Sigmoid colon (tissue), 7 donors: ENCODE data around the gene IL12RB2. TPM values are rescaled to one million over a fixed set of nuclear protein-coding genes. Genes with fewer than 3 reads are reported as not detected.

Experiments used
- DNase-seq: peaks from one replicate; pipeline ENCODE4 v3.0.0-alpha.2; 2019
- H3K27ac ChIP-seq, 4 donors: fragments of 200-600 bp; sonication (generic); one replicate each; pipeline ENCODE4 v1.5.1; 2016 to 2019; ENCODE audit warnings: mild to moderate bottlenecking in 1 of 4
- H3K27me3 ChIP-seq, 3 donors: fragments of 200-600 bp; sonication (generic); one replicate each; pipeline ENCODE4 v1.5.1; 2019; ENCODE audit warnings: mild to moderate bottlenecking in 1 of 3
- H3K36me3 ChIP-seq, 4 donors: fragments of 200-600 bp; sonication (generic); one replicate each; pipeline ENCODE4 v1.5.1; 2016 to 2019
- H3K4me1 ChIP-seq, 4 donors: fragments of 200-600 bp; sonication (generic); one replicate each; pipeline ENCODE4 v1.5.1; 2017 to 2019
- H3K4me3 ChIP-seq, 4 donors: fragments of 200-600 bp; sonication (generic); one replicate each; pipeline ENCODE4 v1.5.1; 2017 to 2019; ENCODE audit warnings: mild to moderate bottlenecking in 2 of 4, moderate library complexity in 1 of 4
- H3K9me3 ChIP-seq, 4 donors: fragments of 200-600 bp in 3 of 4; sonication (generic) in 3 of 4; one replicate each; pipeline versions ENCODE4 v1.5.1 to v1.6.1; 2013 to 2019
- EP300 ChIP-seq, 4 donors: sonication (generic); formaldehyde crosslinking; IDR thresholded peaks; one replicate each; pipeline ENCODE4 v1.6.1; 2017; ENCODE audit warnings: antibody characterized with exemption in 4 of 4
- POLR2A ChIP-seq, 2 donors: fragments of 450-650 bp; IDR thresholded peaks; one replicate each; pipeline ENCODE4 v1.6.1; 2016; ENCODE audit warnings: antibody characterized with exemption in 2 of 2, mild to moderate bottlenecking in 2 of 2, moderate library complexity in 2 of 2
- POLR2AphosphoS5 ChIP-seq, 4 donors: sonication (generic); formaldehyde crosslinking; IDR thresholded peaks; one replicate each; pipeline ENCODE4 v1.6.1; 2017; ENCODE audit warnings: antibody characterized with exemption in 4 of 4
- WGBS, 2 donors: extraction: QIAGEN DNeasy Blood & Tissue Kit; methylation state at CpG; one replicate each; pipeline ENCODE4 v1.1.7; 2013; 5-methylcytosine and 5-hydroxymethylcytosine counted together
- intact Hi-C: fragments of 100-400 bp; cut with DNase I; formaldehyde crosslinking; loops from one replicate; pipeline ENCODE4 v1.15.1; 2023
- polyA plus RNA-seq, 3 donors: library from polyadenylated mRNA; stranded (reverse); fragments of 200-250 nt; gene quantifications; one replicate each; pipeline ENCODE4 v1.2.3, GENCODE V29; 2013
- total RNA-seq, 4 donors: library from RNA; depleted of rRNA; stranded (reverse); fragments of >200 nt; gene quantifications; one replicate each; pipeline ENCODE4 v1.1.0, GENCODE V29; 2016
- TF ChIP-seq, protein P1 (sequence below), 4 experiments: fragments of 450-650 bp in 3 of 4; fragments of 200-600 bp in 1 of 4; IDR thresholded peaks; one replicate each; pipeline ENCODE4 v1.5.1; 2016 to 2019; ENCODE audit warnings: antibody characterized with exemption in 4 of 4, mild to moderate bottlenecking in 3 of 4, moderate library complexity in 2 of 4
- donor health status: healthy with polysubstance abuse.
- donor health status: Bipolar disorder and iron deficiency.
- donor health status: healthy.

Gene IL12RB2
- total and polyA plus RNA-seq, 7 donors = 0.99 to 2.1 (median 1.3) TPM; not detected in 3

DNA sequence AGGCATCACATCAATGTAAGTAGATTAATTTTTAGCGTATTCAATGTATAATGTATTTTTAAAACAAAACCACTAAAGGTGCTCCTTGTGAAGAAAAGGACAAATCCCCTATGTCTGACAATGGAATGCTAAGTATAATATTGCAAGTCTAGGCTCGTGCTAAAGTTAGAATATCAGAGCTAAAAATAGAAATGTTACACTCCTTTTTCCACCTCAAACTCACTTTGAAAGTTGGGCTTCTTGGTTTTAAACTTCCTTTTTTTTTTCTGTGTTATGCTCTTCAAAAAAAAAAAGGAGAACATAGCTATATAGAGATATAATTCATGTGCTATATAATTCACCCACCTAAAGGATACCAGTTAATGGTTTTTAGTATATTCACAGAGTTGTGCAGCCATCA is 126.2 kb downstream of the IL12RB2 start:
- Histone ChIP-seq H3K27me3 (no peaks in the 10 kb centered on the region), H3K9me3 (no peaks in the 10 kb centered on the region), H3K27ac (peak overlapping the region in 3 of 4 donors; percentile 42 to 96 (median 95)), H3K4me3 (no peak overlapping the region), H3K36me3 (no peaks in the 10 kb centered on the region), H3K4me1 (peaks cover 0 to 37% (median 20%) of the 10 kb centered on the region in 4 donors)
- no peak for DNase-seq
- intact Hi-C loops = loop anchor here (5.0 kb wide), 1 partner anchor 382 kb away; the partner anchor contains the start of gene SLC35D1
- 57 to 89% methylated on average over 2 of the region's 2 CpGs for WGBS, 2 donors
- no peak for TF ChIP-seq EP300 (IDR thresholded peaks at IDR 0.05)
- TF ChIP-seq, protein P1, sequence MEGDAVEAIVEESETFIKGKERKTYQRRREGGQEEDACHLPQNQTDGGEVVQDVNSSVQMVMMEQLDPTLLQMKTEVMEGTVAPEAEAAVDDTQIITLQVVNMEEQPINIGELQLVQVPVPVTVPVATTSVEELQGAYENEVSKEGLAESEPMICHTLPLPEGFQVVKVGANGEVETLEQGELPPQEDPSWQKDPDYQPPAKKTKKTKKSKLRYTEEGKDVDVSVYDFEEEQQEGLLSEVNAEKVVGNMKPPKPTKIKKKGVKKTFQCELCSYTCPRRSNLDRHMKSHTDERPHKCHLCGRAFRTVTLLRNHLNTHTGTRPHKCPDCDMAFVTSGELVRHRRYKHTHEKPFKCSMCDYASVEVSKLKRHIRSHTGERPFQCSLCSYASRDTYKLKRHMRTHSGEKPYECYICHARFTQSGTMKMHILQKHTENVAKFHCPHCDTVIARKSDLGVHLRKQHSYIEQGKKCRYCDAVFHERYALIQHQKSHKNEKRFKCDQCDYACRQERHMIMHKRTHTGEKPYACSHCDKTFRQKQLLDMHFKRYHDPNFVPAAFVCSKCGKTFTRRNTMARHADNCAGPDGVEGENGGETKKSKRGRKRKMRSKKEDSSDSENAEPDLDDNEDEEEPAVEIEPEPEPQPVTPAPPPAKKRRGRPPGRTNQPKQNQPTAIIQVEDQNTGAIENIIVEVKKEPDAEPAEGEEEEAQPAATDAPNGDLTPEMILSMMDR (IDR thresholded peaks at IDR 0.05) = no peak
- TF ChIP-seq POLR2AphosphoS5 (IDR thresholded peaks at IDR 0.05) = no peak
- no peak for TF ChIP-seq POLR2A (IDR thresholded peaks at IDR 0.05)

DNA sequence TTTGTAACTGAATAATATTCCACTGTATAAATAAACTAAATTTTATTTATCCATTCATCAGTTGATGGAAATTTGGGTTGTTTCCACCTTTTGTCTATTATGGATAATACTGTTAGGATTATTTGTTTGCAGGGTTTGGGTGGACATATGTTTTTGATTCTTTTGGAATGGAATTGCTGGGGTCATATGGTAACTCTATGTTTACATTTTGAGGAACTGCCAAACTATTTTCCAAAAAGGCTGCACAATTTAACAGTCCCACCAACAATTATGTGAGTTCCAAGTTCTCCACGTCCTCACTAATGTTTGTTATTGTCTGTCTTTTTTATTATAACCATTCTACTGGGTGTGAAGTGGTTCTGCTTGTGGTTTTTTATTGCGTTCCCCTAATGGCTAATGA is 126.8 kb downstream of the IL12RB2 start:
- 45 to 46% methylated on average over 2 of the region's 2 CpGs for WGBS, 2 donors
- DNase-seq = no peak
- H3K27me3 ChIP-seq = no peaks in the 10 kb centered on the region
- TF ChIP-seq POLR2AphosphoS5 (IDR thresholded peaks at IDR 0.05) (no peak), EP300 (IDR thresholded peaks at IDR 0.05) (no peak)
- no peaks in the 10 kb centered on the region for H3K36me3 ChIP-seq
- no peak overlapping the region for H3K4me3 ChIP-seq
- H3K27ac ChIP-seq = peak overlapping the region in 2 of 4 donors; percentile 31 to 42
- H3K4me1 ChIP-seq = peaks cover 0 to 37% (median 20%) of the 10 kb centered on the region in 4 donors
- intact Hi-C loops = loop anchor here (5.0 kb wide), 1 partner anchor 382 kb away; the partner anchor contains the start of gene SLC35D1
- no peaks in the 10 kb centered on the region for H3K9me3 ChIP-seq

DNA sequence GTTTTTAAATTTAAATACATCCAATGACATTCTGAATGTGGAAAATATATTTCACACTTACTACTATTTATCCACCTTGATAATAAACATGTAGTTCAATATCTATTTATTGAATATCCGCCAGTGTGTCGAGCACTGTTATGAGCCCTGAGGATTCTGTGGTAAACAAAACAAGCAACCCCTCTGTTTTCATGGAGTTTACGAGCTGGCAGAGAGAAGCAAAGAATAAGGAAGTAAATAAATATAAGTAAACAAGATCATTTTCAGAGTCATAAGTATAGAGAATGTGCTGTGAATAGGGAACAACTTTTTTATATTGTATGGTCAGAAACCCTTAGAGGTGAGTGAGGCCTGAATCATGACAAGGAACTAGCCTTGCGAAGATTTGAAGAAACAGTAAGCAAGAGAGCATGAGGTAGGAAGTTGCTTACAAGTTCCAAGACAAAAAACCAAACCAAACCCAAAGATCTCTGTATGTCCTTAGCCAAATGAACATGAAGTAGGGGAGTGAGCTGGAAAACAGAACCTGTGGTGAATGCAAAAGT is 128.9 kb downstream of the IL12RB2 start:
- no peaks in the 10 kb centered on the region for H3K27me3 ChIP-seq
- no peaks in the 10 kb centered on the region for H3K9me3 ChIP-seq
- 49 to 74% methylated on average over 4 of the region's 4 CpGs for WGBS, 2 donors
- no peak overlapping the region for H3K4me3 ChIP-seq
- H3K36me3 ChIP-seq = no peaks in the 10 kb centered on the region
- peaks cover 0 to 48% (median 27%) of the 10 kb centered on the region in 4 donors for H3K4me1 ChIP-seq
- intact Hi-C loops = no loop called here
- H3K27ac ChIP-seq = no peak overlapping the region
- TF ChIP-seq POLR2AphosphoS5 (IDR thresholded peaks at IDR 0.05) (no peak), POLR2A (IDR thresholded peaks at IDR 0.05) (no peak), EP300 (IDR thresholded peaks at IDR 0.05) (no peak)
- DNase-seq = no peak

DNA sequence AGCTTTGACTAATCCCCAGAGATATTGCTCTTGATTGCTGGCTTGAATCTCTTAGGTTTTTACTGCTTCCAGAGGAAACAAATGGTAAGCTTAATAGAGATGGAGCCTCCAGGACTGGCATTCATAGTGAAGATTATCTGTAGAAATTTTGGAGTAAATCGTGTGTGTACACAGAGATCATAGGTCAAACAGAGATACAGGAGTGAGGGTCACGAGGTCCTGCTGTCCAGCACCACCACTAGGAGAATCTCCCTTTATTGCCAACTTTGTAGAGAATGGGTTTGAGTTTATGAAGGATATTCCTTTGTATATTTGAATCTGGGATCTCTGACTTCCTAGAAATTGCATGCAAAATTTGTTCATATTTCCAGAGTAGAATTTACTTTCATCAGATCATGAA is 130.3 kb downstream of the IL12RB2 start:
- H3K4me3 ChIP-seq = no peak overlapping the region
- H3K4me1 ChIP-seq = peaks cover 0 to 44% (median 23%) of the 10 kb centered on the region in 4 donors
- no peak overlapping the region for H3K27ac ChIP-seq
- no peaks in the 10 kb centered on the region for H3K9me3 ChIP-seq
- H3K36me3 ChIP-seq = no peaks in the 10 kb centered on the region
- TF ChIP-seq POLR2A (IDR thresholded peaks at IDR 0.05) (no peak), POLR2AphosphoS5 (IDR thresholded peaks at IDR 0.05) (no peak), EP300 (IDR thresholded peaks at IDR 0.05) (no peak)
- TF ChIP-seq, protein P1 (IDR thresholded peaks at IDR 0.05) = no peak
- WGBS, 2 donors = 86 to 89% methylated on average over 2 of the region's 2 CpGs
- intact Hi-C loops = no loop called here
- H3K27me3 ChIP-seq = no peaks in the 10 kb centered on the region
- no peak for DNase-seq

DNA sequence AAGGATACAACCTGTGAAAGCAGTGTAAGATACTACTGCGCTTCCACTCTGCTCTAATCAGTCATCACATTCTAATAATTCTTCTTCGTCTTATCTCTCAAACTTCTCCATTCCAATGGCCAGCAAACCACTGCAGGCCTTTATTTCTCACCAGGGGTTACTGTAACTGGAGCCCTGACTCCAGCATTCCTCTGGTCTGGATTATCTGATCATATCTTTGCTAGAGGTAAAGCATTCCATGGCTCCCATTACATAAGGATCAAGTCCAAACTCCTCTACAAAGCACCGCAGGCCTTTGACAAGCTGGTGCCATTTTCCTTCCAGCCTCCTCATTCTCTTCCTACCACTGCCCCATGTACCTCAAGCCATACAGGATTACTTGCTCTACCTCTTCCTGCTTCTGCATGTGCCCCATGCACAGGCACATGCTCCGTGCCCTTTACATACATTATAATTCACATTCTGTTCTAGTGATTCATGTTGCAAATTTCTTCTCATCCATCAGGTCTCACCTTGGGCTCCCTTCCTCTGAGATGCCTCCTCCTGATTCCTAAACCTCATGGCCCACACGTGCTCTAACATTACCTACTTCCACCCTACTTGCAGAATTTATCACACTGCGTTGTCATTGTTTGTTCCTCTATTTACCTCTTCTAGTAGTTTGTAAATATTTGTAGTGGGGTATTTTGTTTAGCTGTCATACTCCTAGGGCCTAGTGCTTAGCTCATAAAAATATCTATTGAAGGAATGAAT is 131.8 kb downstream of the IL12RB2 start:
- no peak overlapping the region for H3K27ac ChIP-seq
- no peaks in the 10 kb centered on the region for H3K36me3 ChIP-seq
- H3K4me1 ChIP-seq = peaks cover 0 to 29% (median 16%) of the 10 kb centered on the region in 4 donors
- H3K27me3 ChIP-seq = no peaks in the 10 kb centered on the region
- 92 to 93% methylated on average over 6 of the region's 6 CpGs for WGBS, 2 donors
- H3K9me3 ChIP-seq = no peaks in the 10 kb centered on the region
- no peak overlapping the region for H3K4me3 ChIP-seq
- intact Hi-C loops = no loop called here
- TF ChIP-seq POLR2AphosphoS5 (IDR thresholded peaks at IDR 0.05) (no peak), POLR2A (IDR thresholded peaks at IDR 0.05) (no peak), EP300 (IDR thresholded peaks at IDR 0.05) (no peak)
- TF ChIP-seq, protein P1 (IDR thresholded peaks at IDR 0.05) = no peak
- DNase-seq = no peak
